Measurements from ENCODE around the gene SLC43A2.

The SLC43A2 gene

GRCh38 chr17:1590029-1590746 lies 38.4 kb downstream of the SLC43A2 start:
- H3K4me3 ChIP-seq (ENCODE audit: low read depth, low read length) = no peak overlapping the region; the same call in 1 of the 2 replicates
- no peak for TF ChIP-seq CTCF (IDR thresholded peaks at IDR 0.05; ENCODE audit: insufficient read depth, low read length, missing control alignments)
- ChIA-PET POLR2A (no interaction called here), CTCF (interaction anchor here (1.0 to 1.4 kb wide), 4 partner anchors 13 to 58 kb away, joined by 4 to 7 read pairs (median 5); no protein-coding TSS in a partner anchor)
- peak; percentile 24 for DNase-seq (ENCODE audit: low read depth, low spot score)

- TF ChIP-seq CTCF (IDR thresholded peaks at IDR 0.05; ENCODE audit: insufficient read depth, low read length, missing control alignments) = no peak
- ChIA-PET POLR2A (no interaction called here), CTCF (interaction anchor here (0.7 to 1.4 kb wide), 5 partner anchors 9 to 59 kb away, joined by 3 to 5 read pairs (median 4); no protein-coding TSS in a partner anchor)
- no peak overlapping the region for H3K4me3 ChIP-seq (ENCODE audit: low read depth, low read length)
- no peak for DNase-seq (ENCODE audit: low read depth, low spot score)
Measured at GRCh38 chr17:1588821-1589585, 39.6 kb downstream of the SLC43A2 start.

- H3K4me3 ChIP-seq (ENCODE audit: low read depth, low read length) = no peak overlapping the region
- CTCF ChIA-PET = no interaction called here
- POLR2A ChIA-PET = no interaction called here
- no peak for DNase-seq (ENCODE audit: low read depth, low spot score)
- TF ChIP-seq CTCF (IDR thresholded peaks at IDR 0.05; ENCODE audit: insufficient read depth, low read length, missing control alignments) = no peak
Measured at GRCh38 chr17:1584167-1584566, 44.5 kb downstream of the SLC43A2 start.

- POLR2A ChIA-PET = no interaction called here
- CTCF ChIA-PET = no interaction called here
- H3K4me3 ChIP-seq (ENCODE audit: low read depth, low read length) = no peak overlapping the region
Measured at GRCh38 chr17:1583556-1583955, 45.1 kb downstream of the SLC43A2 start.

GRCh38 chr17:1582374-1582773 lies 46.3 kb downstream of the SLC43A2 start:
- CTCF ChIA-PET = interaction anchor here (1.1 kb wide), 1 partner anchor 15 kb away, joined by 3 read pairs; no protein-coding TSS in a partner anchor
- H3K4me3 ChIP-seq (ENCODE audit: low read depth, low read length) = no peak overlapping the region
- no peak for TF ChIP-seq CTCF (IDR thresholded peaks at IDR 0.05; ENCODE audit: insufficient read depth, low read length, missing control alignments)
- POLR2A ChIA-PET = no interaction called here
- DNase-seq (ENCODE audit: low read depth, low spot score) = no peak

More at GRCh38 chr17:1583556-1583955, 45.1 kb downstream of the SLC43A2 start:
- no peak for TF ChIP-seq CTCF (IDR thresholded peaks at IDR 0.05; ENCODE audit: insufficient read depth, low read length, missing control alignments)
- DNase-seq (ENCODE audit: low read depth, low spot score) = no peak

GRCh38 chr17:1580979-1581676 lies 47.5 kb downstream of the SLC43A2 start:
- ChIA-PET CTCF (no interaction called here), POLR2A (no interaction called here)
- TF ChIP-seq CTCF (IDR thresholded peaks at IDR 0.05; ENCODE audit: insufficient read depth, low read length, missing control alignments) = no peak
- H3K4me3 ChIP-seq (ENCODE audit: low read depth, low read length) = no peak overlapping the region
- no peak for DNase-seq (ENCODE audit: low read depth, low spot score)

All from AG04449 (cell line).